ENCODE data around the gene ATP6V1E1.
"Not testable (repeated sequence)": the region's sequence is repeated elsewhere in the genome, so short reads cannot be mapped to it uniquely, and the experiment has no call there.

The ATP6V1E1 gene

GRCh38 chr22:17628406-17629172 is at the start of gene ATP6V1E1:
TSS of gene ATP6V1E1 (minus strand) at chr22:17628749. CDS start at chr22:17628635, 114 bp downstream.
- peak; percentile 94 for DNase-seq

GRCh38 chr22:17675584-17675983 is 47.0 kb upstream of the ATP6V1E1 start:
- peak; percentile 41 for DNase-seq

DNA sequence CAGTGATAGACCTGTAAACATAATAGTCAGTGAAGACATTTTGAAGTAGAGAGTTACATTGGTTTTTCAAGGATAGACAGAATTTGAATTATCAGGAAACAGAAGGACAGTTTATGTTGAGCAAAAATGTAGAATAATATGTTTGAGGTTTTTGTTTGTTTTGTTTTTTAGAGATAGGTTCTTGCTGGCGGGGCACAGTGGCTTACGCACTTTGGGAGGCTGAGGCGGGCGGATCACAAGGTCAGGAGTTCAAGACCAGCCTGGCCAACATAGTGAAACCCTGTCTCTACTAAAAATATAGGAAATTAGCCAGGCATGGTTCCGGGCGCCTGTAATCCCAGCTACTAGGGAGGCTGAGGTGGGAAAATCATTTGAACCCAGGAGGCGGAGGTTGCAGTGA is 45.6 kb upstream of the ATP6V1E1 start:
- no peak for DNase-seq

GRCh38 chr22:17672417-17672991 is 44.0 kb upstream of the ATP6V1E1 start:
- DNase-seq = no peak

- DNase-seq = not testable (repeated sequence)
These were observed 43.1 kb upstream of the ATP6V1E1 start for GRCh38 chr22:17671521-17672092.

DNA sequence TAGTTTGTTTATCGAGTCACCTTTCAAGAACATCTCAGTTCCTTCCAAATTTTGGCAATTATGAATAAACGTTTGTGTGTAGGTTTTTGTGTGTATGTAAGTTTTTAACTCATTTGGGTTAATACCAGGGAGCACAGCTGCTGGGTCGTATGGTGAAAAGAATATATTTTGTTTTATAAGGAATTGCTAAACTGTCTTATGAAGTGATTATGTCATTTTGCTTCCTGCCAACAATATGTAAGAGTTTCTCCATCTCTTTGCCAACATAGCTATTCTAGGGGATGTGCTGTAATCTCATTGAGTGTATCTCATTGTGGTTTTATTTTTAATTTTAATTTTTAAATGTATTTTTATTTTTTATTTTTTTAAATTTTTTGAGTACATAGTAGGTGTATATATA is 37.3 kb upstream of the ATP6V1E1 start:
- DNase-seq = peak; percentile 52

GRCh38 chr22:17665248-17665647 is 36.7 kb upstream of the ATP6V1E1 start:
- DNase-seq = no peak

DNA sequence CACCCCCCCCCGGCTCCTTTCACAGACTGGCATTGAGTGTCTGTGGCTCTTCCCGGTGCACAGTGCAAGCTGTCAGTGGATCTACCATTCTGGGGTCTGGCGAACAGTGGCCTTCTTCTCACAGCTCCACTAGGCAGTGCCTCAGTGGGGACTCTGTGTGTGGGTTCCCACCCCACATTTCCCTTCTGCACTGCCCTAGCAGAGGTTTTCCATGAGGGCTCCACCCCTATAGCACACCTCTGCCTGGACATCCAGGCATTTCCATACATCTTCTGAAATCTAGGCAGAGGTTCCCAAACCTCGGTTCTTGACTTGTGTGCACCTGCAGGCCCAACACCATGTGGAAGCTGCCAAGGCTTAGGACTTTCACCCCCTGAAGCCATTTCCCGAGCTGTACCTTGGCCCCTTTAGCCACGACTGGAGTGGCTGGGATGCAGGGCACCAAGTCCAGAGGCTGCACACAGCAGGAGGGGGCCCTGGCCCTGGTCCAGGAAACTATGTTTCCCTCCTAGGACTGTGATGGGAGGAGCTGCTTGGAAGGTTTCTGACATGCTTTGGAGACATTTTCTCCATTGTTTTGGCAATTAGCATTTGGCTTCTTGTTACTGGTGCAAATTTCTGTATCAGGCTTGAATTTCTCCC is 36.0 kb upstream of the ATP6V1E1 start:
- no peak for DNase-seq

DNA sequence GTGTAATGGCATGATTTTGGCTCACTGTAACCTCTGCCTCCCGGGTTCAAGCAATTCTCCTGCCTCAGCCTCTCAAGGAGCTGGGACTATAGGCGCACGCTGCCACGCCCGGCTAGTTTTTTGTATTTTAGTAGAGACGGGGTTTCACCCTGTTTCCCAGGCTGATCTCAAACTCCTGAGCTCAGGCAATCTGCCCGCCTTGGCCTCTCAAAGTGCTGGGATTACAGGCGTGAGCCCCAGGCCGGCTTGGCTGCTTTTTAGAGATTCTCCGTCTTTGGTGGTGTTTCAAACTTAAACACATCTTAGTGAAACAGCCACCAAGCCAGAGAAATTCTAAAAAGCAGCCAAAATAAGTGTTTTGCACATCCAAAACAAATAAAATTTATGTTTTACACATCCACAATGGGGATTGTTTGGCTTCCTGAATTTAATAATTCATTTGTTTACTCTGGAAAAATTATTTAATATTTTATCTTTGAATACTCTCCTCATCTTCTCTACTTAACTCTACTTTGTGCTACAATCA is 28.4 kb upstream of the ATP6V1E1 start:
- DNase-seq = no peak

GRCh38 chr22:17655289-17655688 is 26.7 kb upstream of the ATP6V1E1 start:
- DNase-seq = peak; percentile 87

GRCh38 chr22:17648569-17648968 is 20.0 kb upstream of the ATP6V1E1 start:
- DNase-seq = no peak

GRCh38 chr22:17647991-17648390 is 19.4 kb upstream of the ATP6V1E1 start:
- peak; percentile 31 for DNase-seq

DNA sequence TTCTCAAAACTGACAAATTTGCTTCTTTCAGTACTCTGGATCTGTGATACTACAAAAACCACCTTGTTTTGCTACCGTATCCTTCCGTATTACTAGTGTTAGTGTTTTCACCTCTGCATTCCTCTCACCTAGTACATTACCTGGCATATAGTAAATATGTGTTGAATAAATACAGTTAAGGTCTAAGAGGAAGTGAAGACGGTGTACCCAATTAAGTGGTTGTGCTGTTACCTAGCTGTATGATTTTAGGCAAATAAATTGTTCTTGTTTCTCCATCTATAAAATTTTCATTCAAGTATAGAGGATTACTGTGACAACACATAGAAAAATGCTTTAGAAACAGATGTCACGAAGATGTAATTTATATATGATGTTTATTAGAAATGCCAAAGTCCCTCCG is 18.9 kb upstream of the ATP6V1E1 start:
- no peak for DNase-seq

- not testable (repeated sequence) for DNase-seq
These were observed 13.8 kb upstream of the ATP6V1E1 start for GRCh38 chr22:17642357-17642756.

DNA sequence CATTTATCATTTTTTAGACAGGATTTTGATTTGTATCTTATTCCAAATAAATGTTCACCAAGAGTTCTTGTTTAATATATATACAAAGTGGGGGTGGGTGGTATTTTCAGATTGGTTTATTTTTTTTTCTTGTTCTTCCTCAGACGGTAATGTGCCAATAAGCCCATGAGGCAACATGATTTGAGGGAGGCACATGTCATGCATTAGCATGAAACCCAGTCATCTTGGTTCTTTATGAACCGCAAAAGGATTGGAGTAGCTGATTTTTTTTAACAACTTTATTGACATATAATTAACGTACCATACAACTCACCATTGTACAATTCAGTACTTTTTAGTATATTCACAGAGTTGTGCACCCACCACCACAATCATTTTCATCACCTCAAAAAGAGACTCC is 12.7 kb upstream of the ATP6V1E1 start:
- DNase-seq = no peak

- DNase-seq = peak; percentile 9
These were observed 10.7 kb upstream of the ATP6V1E1 start for GRCh38 chr22:17639247-17639741.

- DNase-seq = peak; percentile 82
These were observed 10.1 kb upstream of the ATP6V1E1 start, which contains the start of gene BCL2L13 for GRCh38 chr22:17638432-17639246. TSS of gene BCL2L13 (plus strand) at chr22:17638757. CDS start at chr22:17655712, 16,955 bp downstream.

- no peak for DNase-seq
These were observed 9.6 kb upstream of the ATP6V1E1 start for GRCh38 chr22:17638182-17638431.

DNA sequence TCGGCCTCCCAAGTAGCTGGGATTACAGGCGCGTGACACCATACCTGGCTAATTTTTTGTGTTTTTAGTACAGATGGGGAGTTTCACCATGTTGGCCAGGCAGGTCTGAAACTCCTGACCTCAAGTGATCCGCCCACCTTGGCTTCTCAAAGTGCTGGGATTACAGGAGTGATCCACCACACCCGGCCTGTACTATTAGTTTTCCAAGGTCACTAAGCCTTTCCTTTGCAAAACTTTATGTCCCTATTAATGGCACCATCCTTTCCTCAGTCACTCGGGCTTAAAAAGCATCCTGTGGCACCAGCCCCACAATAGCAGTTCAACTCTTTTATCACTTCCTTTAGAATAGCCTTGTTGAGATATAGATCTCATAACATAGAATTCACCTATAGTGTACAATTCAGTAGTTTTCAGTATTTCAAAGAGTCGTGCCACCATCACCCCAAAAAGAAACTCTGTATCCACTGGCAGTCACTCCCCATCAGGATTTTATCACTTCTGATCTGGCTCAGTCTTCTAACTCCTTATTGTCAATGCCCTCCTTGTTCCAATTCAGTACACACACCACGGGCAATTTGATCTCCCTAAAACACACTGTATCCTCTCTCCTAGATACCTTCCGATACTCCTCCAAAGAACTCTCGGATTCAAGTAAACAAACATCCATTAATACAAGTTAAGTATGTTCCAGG is 9.1 kb upstream of the ATP6V1E1 start:
- no peak for DNase-seq

- not testable (repeated sequence) for DNase-seq
These were observed 8.3 kb upstream of the ATP6V1E1 start for GRCh38 chr22:17636850-17637249.

DNA sequence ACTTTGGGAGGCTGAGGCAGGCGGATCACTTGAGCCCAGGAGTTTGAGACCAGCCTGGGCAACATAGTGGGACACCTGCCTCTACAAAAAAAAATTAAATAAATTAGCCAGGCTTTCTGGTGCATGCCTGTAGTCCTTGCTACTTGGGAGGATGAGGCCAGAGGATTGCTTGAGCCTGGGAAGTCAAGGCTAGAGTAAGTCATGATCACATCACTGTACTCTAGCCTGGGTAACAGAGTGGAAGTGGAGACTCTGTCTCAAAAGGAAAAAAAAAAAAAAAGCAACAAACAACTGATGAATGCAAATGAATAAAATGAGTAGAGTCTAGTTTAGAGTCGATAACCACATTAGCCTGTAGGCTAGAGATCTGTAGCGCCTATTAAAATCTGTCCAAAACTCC is 6.1 kb upstream of the ATP6V1E1 start:
- DNase-seq = no peak

DNA sequence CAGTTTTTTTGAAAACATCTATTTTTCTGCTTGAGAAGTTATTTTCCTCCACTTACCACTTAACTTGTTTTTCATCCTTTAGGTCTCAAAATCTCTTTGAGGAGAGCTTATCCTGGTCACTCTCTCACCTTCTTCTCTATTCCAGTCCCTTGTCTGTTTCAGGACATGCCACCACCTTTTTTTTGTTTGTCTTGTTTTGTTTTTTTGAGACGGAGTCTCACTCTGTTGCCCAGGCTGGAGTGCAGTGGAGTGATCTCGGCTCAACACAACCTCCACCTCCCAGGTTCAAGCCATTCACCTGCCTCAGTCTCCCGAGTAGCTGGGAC is 5.4 kb upstream of the ATP6V1E1 start:
- DNase-seq = no peak

Measured in GF-D8 (cell line).